ENCODE data around the gene TPST2. TPM values are rescaled to one million over a fixed set of nuclear protein-coding genes. Genes with fewer than 3 reads are reported as not detected.

Gene TPST2
- total RNA-seq, 1 experiment from 2014 or later, result 11.8 TPM

GRCh38 chr22:26514419-26515161, 75.3 kb downstream of the TPST2 start:
- H3K36me3 ChIP-seq (ENCODE audit: control insufficient read depth in 1 of 2, insufficient read depth in 2 of 2, low read length in 2 of 2), result peaks cover 0 to 4% of the 10 kb centered on the region in 2 experiments; a peak in 2 of 4 replicates
- no peaks in the 10 kb centered on the region for H3K27me3 ChIP-seq (ENCODE audit: insufficient read depth, low read length)
- no peak overlapping the region for H3K9ac ChIP-seq (ENCODE audit: low read length)
- no peaks in the 10 kb centered on the region for H3K9me3 ChIP-seq (ENCODE audit: control insufficient read depth in 1 of 2, insufficient read depth in 1 of 2, low read depth in 1 of 2, low read length in 2 of 2)
- TF ChIP-seq YY1 (IDR thresholded peaks at IDR 0.05; ENCODE audit: extremely low read depth, insufficient replicate concordance, low read depth, low read length), result no peak
- no peak for TF ChIP-seq REST (IDR thresholded peaks at IDR 0.05; ENCODE audit: low read depth)
- no peak for TF ChIP-seq JUND (IDR thresholded peaks at IDR 0.05)
- TF ChIP-seq POLR2AphosphoS5 (IDR thresholded peaks at IDR 0.05; ENCODE audit: low read depth, low read length), result no peak
- no peak for TF ChIP-seq SRF (IDR thresholded peaks at IDR 0.05; ENCODE audit: low read depth)
- DNase-seq (ENCODE audit: low read depth, low spot score), result no peak
- no peak overlapping the region for H3K4me2 ChIP-seq (ENCODE audit: low read length)
- no peaks in the 10 kb centered on the region for H4K20me1 ChIP-seq (ENCODE audit: insufficient read depth)
- H2AFZ ChIP-seq (ENCODE audit: low read depth, low read length, poor library complexity, severe bottlenecking), result no peak overlapping the region
- intact Hi-C loops (cut with micrococcal nuclease), result no loop called here
- no peak for ATAC-seq
- ChIA-PET CTCF (no interaction called here), POLR2A (no interaction called here), RAD21 (ENCODE audit: low non-redundant PET in 1 of 2, low total read pairs in 2 of 2, uncharacterized antibody in 2 of 2, unreplicated experiment in 2 of 2) (no interaction called here)
- no peak overlapping the region for H3K4me3 ChIP-seq (replicated peaks in 1 of 2; ENCODE audit: low read depth in 1 of 2, low read length in 2 of 2)
- H3K4me1 ChIP-seq (ENCODE audit: control insufficient read depth in 1 of 2, insufficient read depth in 2 of 2, low read length in 2 of 2), result peaks cover 13 to 14% of the 10 kb centered on the region in 2 experiments; a peak in 3 of 4 replicates
- H3K27ac ChIP-seq (ENCODE audit: low read depth, low read length), result no peak overlapping the region
- no peaks in the 10 kb centered on the region for H3K9me2 ChIP-seq (ENCODE audit: insufficient read depth)
- peaks cover 41% of the 10 kb centered on the region for H3K79me2 ChIP-seq (ENCODE audit: insufficient read depth, low read length)
- BruUV-seq (replicated peaks), result no TSS peak

All from HCT116 (cell line).